Endothelial cell of umbilical vein (primary cell): Measurements from ENCODE around the gene CFD. TPM values are rescaled to one million over a fixed set of nuclear protein-coding genes. Genes with fewer than 3 reads are reported as not detected.

Source experiments
- BruUV-seq: library from RNA; stranded (reverse); fragments of 400-500 nt; replicated peaks from 2 replicates; lab custom pipeline; 2021; lab: Mats Ljungman, UMichigan
- CTCF ChIA-PET: fragments of 300-600, 350-600 bp; sonication (Branson Sonifier 250); formaldehyde crosslinking; loops from one replicate; lab custom pipeline; 2021; ENCODE audit warnings: antibody characterized with exemption, inconsistent platforms; lab: Charles Lee
- POLR2A ChIA-PET: fragments of 300-600, 350-600 bp; sonication (Branson Sonifier 250); formaldehyde crosslinking; loops from one replicate; lab custom pipeline; 2021; ENCODE audit warnings: antibody characterized with exemption, inconsistent platforms; lab: Charles Lee
- DNase-seq: peaks from one replicate; pipeline ENCODE4 v3.0.0-alpha.2; 2011; ENCODE audit warnings: low read depth, low spot score
- FAIRE-seq: peaks from 2 replicates; lab custom pipeline; 2011; peaks lifted over from hg19 to GRCh38; lab: Jason Lieb, UNC
- H2AFZ ChIP-seq: 2 replicates; pipeline ENCODE4 v1.6.0; 2012; ENCODE audit warnings: low read depth, low read length, control low read depth, inconsistent platforms
- H3K27ac ChIP-seq: 2 replicates; pipeline ENCODE4 v1.5.1; 2011; ENCODE audit warnings: low read depth, mild to moderate bottlenecking, control low read depth, low read length, moderate library complexity; ENCODE audit not compliant: insufficient read depth
- H3K27me3 ChIP-seq, 2 experiments: 2 replicates each; pipeline versions ENCODE4 v1.6.0 to v1.6.1; 2011; ENCODE audit warnings: low read length in 2 of 2, mixed read lengths in 1 of 2; ENCODE audit not compliant: control insufficient read depth in 2 of 2, insufficient read depth in 2 of 2
- H3K36me3 ChIP-seq, 2 experiments: 2 replicates in 1 of 2; 3 replicates in 1 of 2; pipeline ENCODE4 v1.5.1; 2011; ENCODE audit warnings: low read length in 2 of 2, mild to moderate bottlenecking in 1 of 2, moderate library complexity in 1 of 2; ENCODE audit not compliant: control insufficient read depth in 2 of 2, insufficient read depth in 2 of 2; ENCODE audit errors: extremely low read depth in 1 of 2
- H3K4me1 ChIP-seq: 3 replicates; pipeline ENCODE4 v1.5.1; 2011; ENCODE audit warnings: mild to moderate bottlenecking, low read length; ENCODE audit not compliant: control insufficient read depth, insufficient read depth; ENCODE audit errors: extremely low read depth
- H3K4me2 ChIP-seq: 2 replicates; pipeline ENCODE4 v1.6.1; 2011; ENCODE audit warnings: low read length, control low read depth, mixed read lengths; ENCODE audit not compliant: insufficient read depth
- H3K4me3 ChIP-seq, 3 experiments: fragments of 200-600 bp in 1 of 3; sonication (generic), shearing (Covaris generic) in 1 of 3; replicated peaks in 1 of 3; 2 replicates each; pipeline ENCODE4 v1.5.1; 2011 to 2016; ENCODE audit warnings: control low read depth in 3 of 3, low read length in 3 of 3, mild to moderate bottlenecking in 2 of 3, inconsistent platforms in 1 of 3, low read depth in 1 of 3, moderate library complexity in 1 of 3; ENCODE audit not compliant: insufficient read depth in 1 of 3
- H3K79me2 ChIP-seq: 2 replicates; pipeline ENCODE4 v1.6.0; 2012; ENCODE audit warnings: low read length, inconsistent platforms; ENCODE audit not compliant: control insufficient read depth, insufficient read depth
- H3K9ac ChIP-seq: replicated peaks from 2 replicates; pipeline ENCODE3; 2011; ENCODE audit warnings: low read length, control low read depth; ENCODE audit not compliant: insufficient read depth; ENCODE audit errors: extremely low read depth
- H3K9me1 ChIP-seq: replicated peaks from 3 replicates; pipeline ENCODE4 v1.6.0; 2011; ENCODE audit warnings: mild to moderate bottlenecking, low read length; ENCODE audit not compliant: control insufficient read depth, insufficient read depth; ENCODE audit errors: extremely low read depth
- H3K9me3 ChIP-seq: replicated peaks from 2 replicates; pipeline ENCODE4 v1.5.1; 2012; ENCODE audit warnings: low read length, inconsistent platforms; ENCODE audit not compliant: control insufficient read depth, insufficient read depth
- H4K20me1 ChIP-seq: replicated peaks from 2 replicates; pipeline ENCODE3; 2011; ENCODE audit warnings: mild to moderate bottlenecking, low read length; ENCODE audit not compliant: control insufficient read depth, insufficient read depth; ENCODE audit errors: extremely low read depth
- CTCF ChIP-seq, 2 donors: IDR thresholded peaks; 1 replicate in 1 of 2; 2 replicates in 1 of 2; pipeline ENCODE4 v1.5.1; 2011; ENCODE audit warnings: low read length in 2 of 2, mild to moderate bottlenecking in 2 of 2, moderate library complexity in 2 of 2, control low read depth in 1 of 2, inconsistent platforms in 1 of 2, low read depth in 1 of 2; ENCODE audit not compliant: insufficient read depth in 1 of 2; ENCODE audit errors: extremely low read depth in 1 of 2
- EZH2 ChIP-seq: IDR thresholded peaks from 2 replicates; pipeline ENCODE4 v1.6.1; 2012; ENCODE audit warnings: borderline replicate concordance, low read depth, mild to moderate bottlenecking, moderate library complexity, low read length, inconsistent platforms; ENCODE audit not compliant: severe bottlenecking
- FOS ChIP-seq: IDR thresholded peaks from 2 replicates; pipeline ENCODE4 v1.6.1; 2011; ENCODE audit warnings: mild to moderate bottlenecking, low read length, moderate library complexity, borderline replicate concordance; ENCODE audit not compliant: insufficient read depth
- GATA2 ChIP-seq: IDR thresholded peaks from 2 replicates; pipeline ENCODE4 v1.7.0; 2011; ENCODE audit warnings: low read depth, mild to moderate bottlenecking, moderate library complexity, mixed read lengths, low read length; ENCODE audit not compliant: insufficient read length, insufficient read depth
- JUN ChIP-seq: IDR thresholded peaks from 2 replicates; pipeline ENCODE4 v1.6.1; 2011; ENCODE audit warnings: borderline replicate concordance, low read depth; ENCODE audit not compliant: insufficient read length, insufficient read depth
- MAX ChIP-seq: IDR thresholded peaks from 2 replicates; pipeline ENCODE4 v1.6.1; 2011; ENCODE audit not compliant: insufficient read depth, insufficient read length
- MYC ChIP-seq: IDR thresholded peaks from one replicate; pipeline ENCODE4 v1.6.1; 2011; ENCODE audit warnings: mild to moderate bottlenecking, low read depth, low read length
- POLR2A ChIP-seq: IDR thresholded peaks from 2 replicates; pipeline ENCODE4 v1.6.1; 2012; ENCODE audit warnings: low read depth, mild to moderate bottlenecking, control low read depth, low read length
- POLR2AphosphoS5 ChIP-seq: IDR thresholded peaks from 2 replicates; pipeline ENCODE4 v1.6.1; 2012; ENCODE audit warnings: low read depth, mild to moderate bottlenecking, control low read depth, low read length, moderate library complexity; ENCODE audit not compliant: insufficient read depth
- dilution Hi-C: fragments of 300-500 bp; cut with MboI; formaldehyde crosslinking; loops from one replicate; pipeline ENCODE4 v1.15.0; 2019; ENCODE audit warnings: low sequenced_read_pairs; ENCODE audit not compliant: extremely low pct_ligation_motif_present
- intact Hi-C: fragments of 100-400 bp; cut with micrococcal nuclease; formaldehyde crosslinking; loops from one replicate; pipeline ENCODE4 v1.10.0; 2022
- polyA plus RNA-seq, 4 experiments: library from polyadenylated mRNA; depleted of rRNA in 3 of 4; stranded (reverse) in 3 of 4; unstranded in 1 of 4; fragments of >200 nt; gene quantifications; 2 replicates each; pipeline versions ENCODE4 v1.2.1 to v1.2.3, GENCODE V29; 2011 to 2012; ENCODE audit warnings: missing spikeins in 1 of 4
- total RNA-seq: library from RNA; stranded (reverse); gene quantifications from 2 replicates; pipeline ENCODE4 v1.2.3, GENCODE V29; 2021

CFD gene
- total and polyA plus RNA-seq, 2 donors (not counting 3 experiments of a cell fraction or from before 2014, with no cell fraction given), result 0.25 to 0.40 TPM

- ChIA-PET CTCF (interaction anchor here (0.6 to 1.4 kb wide), 3 partner anchors 9 to 51 kb away, joined by 3 to 5 read pairs (median 3); no protein-coding TSS in a partner anchor), POLR2A (no interaction called here)
- H3K27ac ChIP-seq, result no peak overlapping the region
- peaks cover 10% of the 10 kb centered on the region for H3K79me2 ChIP-seq
- intact Hi-C loops (no loop called here), dilution Hi-C loops (no loop called here)
- FAIRE-seq, result no peak
- no peaks in the 10 kb centered on the region for H3K27me3 ChIP-seq
- H3K36me3 ChIP-seq, result no peaks in the 10 kb centered on the region
- no peak overlapping the region for H3K9ac ChIP-seq
- no peak overlapping the region for H3K4me3 ChIP-seq
- no TSS peak for BruUV-seq
- H3K9me3 ChIP-seq, result no peaks in the 10 kb centered on the region
- no peak for DNase-seq
- no peak for TF ChIP-seq MAX
- no peak for TF ChIP-seq FOS
- no peak for TF ChIP-seq POLR2A
- no peak for TF ChIP-seq POLR2AphosphoS5
- no peak for TF ChIP-seq MYC
- no peak for TF ChIP-seq JUN
- TF ChIP-seq EZH2, result no peak
- TF ChIP-seq GATA2, result no peak
- TF ChIP-seq CTCF (IDR thresholded peaks at IDR 0.05; ENCODE audit: extremely low read depth in 1 of 2, insufficient read depth in 1 of 2, low read depth in 1 of 2, low read length in 2 of 2), result no peak
- no peaks in the 10 kb centered on the region for H3K9me1 ChIP-seq
- H2AFZ ChIP-seq, result no peak overlapping the region
- no peaks in the 10 kb centered on the region for H4K20me1 ChIP-seq
- no peak overlapping the region for H3K4me2 ChIP-seq
- peaks cover 6% of the 10 kb centered on the region for H3K4me1 ChIP-seq
These were observed 47.9 kb downstream of the CFD start for GRCh38 chr19:907183-907853.
